BE2C (cell line): Measurements from ENCODE around the gene GNAT2.

ENCODE experiments used
- DNase-seq: peaks from one replicate; pipeline ENCODE4 v3.0.0-alpha.2; 2020
- H3K27me3 ChIP-seq: fragments of 250-450 bp; sonication (Bioruptor Pico); 2 replicates; pipeline ENCODE4 v1.5.1; 2020; ENCODE audit warnings: mild to moderate bottlenecking
- H3K36me3 ChIP-seq: fragments of 250-450 bp; sonication (Bioruptor Pico); 2 replicates; pipeline ENCODE4 v1.5.1; 2020; ENCODE audit warnings: mild to moderate bottlenecking
- H3K4me1 ChIP-seq: fragments of 250-450 bp; sonication (Bioruptor Pico); 2 replicates; pipeline ENCODE4 v1.5.1; 2020
- H3K4me3 ChIP-seq: 2 replicates; pipeline ENCODE4 v1.5.1; 2011; ENCODE audit warnings: low read depth, low read length
- H3K9me3 ChIP-seq: fragments of 250-450 bp; sonication (Bioruptor Pico); 2 replicates; pipeline ENCODE4 v1.5.1; 2020
- TF ChIP-seq, protein P1 (sequence below): IDR thresholded peaks from 2 replicates; pipeline ENCODE4 v1.5.1; 2012; ENCODE audit warnings: mild to moderate bottlenecking, low read depth, low read length

GNAT2 gene

GRCh38 chr1:109618661-109619575, 498 bp downstream of the GNAT2 start:
- TF ChIP-seq, protein P1, sequence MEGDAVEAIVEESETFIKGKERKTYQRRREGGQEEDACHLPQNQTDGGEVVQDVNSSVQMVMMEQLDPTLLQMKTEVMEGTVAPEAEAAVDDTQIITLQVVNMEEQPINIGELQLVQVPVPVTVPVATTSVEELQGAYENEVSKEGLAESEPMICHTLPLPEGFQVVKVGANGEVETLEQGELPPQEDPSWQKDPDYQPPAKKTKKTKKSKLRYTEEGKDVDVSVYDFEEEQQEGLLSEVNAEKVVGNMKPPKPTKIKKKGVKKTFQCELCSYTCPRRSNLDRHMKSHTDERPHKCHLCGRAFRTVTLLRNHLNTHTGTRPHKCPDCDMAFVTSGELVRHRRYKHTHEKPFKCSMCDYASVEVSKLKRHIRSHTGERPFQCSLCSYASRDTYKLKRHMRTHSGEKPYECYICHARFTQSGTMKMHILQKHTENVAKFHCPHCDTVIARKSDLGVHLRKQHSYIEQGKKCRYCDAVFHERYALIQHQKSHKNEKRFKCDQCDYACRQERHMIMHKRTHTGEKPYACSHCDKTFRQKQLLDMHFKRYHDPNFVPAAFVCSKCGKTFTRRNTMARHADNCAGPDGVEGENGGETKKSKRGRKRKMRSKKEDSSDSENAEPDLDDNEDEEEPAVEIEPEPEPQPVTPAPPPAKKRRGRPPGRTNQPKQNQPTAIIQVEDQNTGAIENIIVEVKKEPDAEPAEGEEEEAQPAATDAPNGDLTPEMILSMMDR, result no peak

GRCh38 chr1:109617291-109617801, 2.1 kb downstream of the GNAT2 start:
- Histone ChIP-seq H3K4me3 (no peak overlapping the region), H3K36me3 (peaks cover under 1% of the 10 kb centered on the region; the same call in 1 of the 2 replicates), H3K4me1 (peaks cover 32% of the 10 kb centered on the region), H3K27me3 (no peaks in the 10 kb centered on the region), H3K9me3 (no peaks in the 10 kb centered on the region)
- TF ChIP-seq, protein P1, result peak; percentile 21; the same call in 1 of the 2 replicates
- peak; percentile 39 for DNase-seq

More at GRCh38 chr1:109618661-109619575, 498 bp downstream of the GNAT2 start:
- Histone ChIP-seq H3K4me1 (peaks cover 46% of the 10 kb centered on the region), H3K4me3 (peak overlapping the region; percentile 98), H3K27me3 (no peaks in the 10 kb centered on the region), H3K9me3 (no peaks in the 10 kb centered on the region), H3K36me3 (peaks cover 3% of the 10 kb centered on the region; the same call in 1 of the 2 replicates)
- no peak for DNase-seq

DNA sequence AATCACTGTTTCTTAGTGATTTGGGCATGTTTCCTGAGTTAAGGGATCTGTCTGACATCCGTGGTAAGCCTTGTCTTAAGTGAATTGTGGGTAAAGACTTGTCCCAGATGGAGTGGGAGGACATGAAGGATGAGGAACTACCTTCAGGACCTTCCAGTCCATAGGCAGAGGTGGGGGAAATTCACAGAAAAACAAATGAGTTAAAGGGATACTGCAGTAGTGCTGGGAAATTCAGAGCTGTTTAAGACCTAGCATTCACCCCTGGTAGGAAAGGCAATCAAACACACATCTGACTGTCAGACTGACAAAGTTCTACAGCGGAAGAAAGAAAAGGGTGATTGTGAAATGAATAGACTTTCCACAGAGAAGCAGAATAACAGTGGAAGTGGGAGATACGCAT, 3.0 kb downstream of the GNAT2 start:
- Histone ChIP-seq H3K27me3 (no peaks in the 10 kb centered on the region), H3K36me3 (no peaks in the 10 kb centered on the region), H3K4me3 (no peak overlapping the region), H3K4me1 (peaks cover 29% of the 10 kb centered on the region), H3K9me3 (no peaks in the 10 kb centered on the region)
- DNase-seq, result no peak
- TF ChIP-seq, protein P1, result no peak

GRCh38 chr1:109615879-109616278, 3.5 kb downstream of the GNAT2 start:
- H3K36me3 ChIP-seq, result no peaks in the 10 kb centered on the region
- H3K4me1 ChIP-seq, result peaks cover 29% of the 10 kb centered on the region
- DNase-seq, result no peak
- TF ChIP-seq, protein P1, result no peak
- H3K9me3 ChIP-seq, result no peaks in the 10 kb centered on the region
- no peak overlapping the region for H3K4me3 ChIP-seq
- no peaks in the 10 kb centered on the region for H3K27me3 ChIP-seq

DNA sequence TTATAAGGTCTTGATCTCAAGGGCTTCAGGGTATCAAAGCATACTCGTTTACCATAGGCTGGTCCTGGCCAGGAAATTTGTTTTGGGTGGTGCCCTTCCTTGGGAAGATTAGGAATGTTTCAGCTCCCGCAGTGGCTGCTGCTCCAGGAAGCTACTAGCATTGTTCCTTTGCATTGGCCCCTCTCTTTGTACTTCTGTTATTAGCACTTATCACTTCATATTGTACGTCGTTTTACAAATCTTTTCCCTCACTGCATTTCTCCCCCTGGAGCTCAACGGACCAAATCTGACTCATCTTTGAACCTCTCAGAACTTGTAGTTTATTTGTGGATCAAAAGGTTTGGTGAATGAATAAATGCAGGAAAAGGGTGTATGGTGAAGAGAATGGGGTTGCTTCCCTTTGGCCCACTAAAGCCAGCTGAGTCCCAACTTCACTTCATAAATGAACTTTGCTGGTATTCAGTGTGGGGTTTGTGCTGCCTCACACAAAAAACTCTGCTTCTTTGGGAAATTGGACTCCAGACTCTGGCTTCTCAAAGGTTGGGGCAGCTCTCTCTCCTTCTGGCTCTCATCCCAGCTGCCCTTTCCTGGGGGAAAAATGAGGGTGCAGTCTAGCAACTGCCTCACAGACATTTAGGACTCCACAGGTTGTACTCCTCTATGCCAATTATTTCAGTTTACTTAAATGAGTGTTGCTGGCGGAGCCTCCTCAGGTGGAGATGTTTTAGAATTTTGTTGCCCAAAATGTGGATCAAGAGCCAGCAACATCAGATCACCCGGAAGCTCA, 5.9 kb downstream of the GNAT2 start:
- no peaks in the 10 kb centered on the region for H3K36me3 ChIP-seq
- H3K4me1 ChIP-seq, result peaks cover 19% of the 10 kb centered on the region
- TF ChIP-seq, protein P1, result no peak
- H3K27me3 ChIP-seq, result no peaks in the 10 kb centered on the region
- DNase-seq, result no peak
- H3K4me3 ChIP-seq, result no peak overlapping the region
- H3K9me3 ChIP-seq, result no peaks in the 10 kb centered on the region
